SU-DHL-6 (cell line): ENCODE measurements around the gene NBEA.
"Not testable (repeated sequence)": the region's sequence is repeated elsewhere in the genome, so short reads cannot be mapped to it uniquely, and the experiment has no call there.

ENCODE experiments used
- H2AFZ ChIP-seq: fragments of 200-600 bp; sonication (generic); 2 replicates; pipeline ENCODE4 v1.6.1; 2014; ENCODE audit warnings: low read depth, mild to moderate bottlenecking, moderate library complexity, mixed read lengths, antibody characterized with exemption, low read length; ENCODE audit not compliant: severe bottlenecking
- H3F3A ChIP-seq: fragments of 200-600 bp; shearing (Covaris generic); 2 replicates; pipeline ENCODE4 v1.6.0; 2016; ENCODE audit warnings: antibody characterized with exemption, mild to moderate bottlenecking; ENCODE audit not compliant: insufficient read depth
- H3K27ac ChIP-seq: fragments of 200-600 bp; sonication (generic); 2 replicates; pipeline ENCODE4 v1.5.1; 2016; ENCODE audit warnings: low read depth, mild to moderate bottlenecking, low read length, moderate library complexity, mixed read lengths
- H3K27me3 ChIP-seq: fragments of 200-600 bp; sonication (generic), shearing (Covaris generic); 2 replicates; pipeline ENCODE4 v1.6.0; 2014; ENCODE audit warnings: mild to moderate bottlenecking, low read length
- H3K36me3 ChIP-seq: fragments of 200-600 bp; sonication (generic); 2 replicates; pipeline ENCODE4 v1.6.1; 2014; ENCODE audit warnings: mild to moderate bottlenecking, low read length, mixed read lengths
- H3K4me2 ChIP-seq: fragments of 300-600, 200-600 bp; shearing (Covaris generic), sonication (generic); 2 replicates; pipeline ENCODE4 v1.6.0; 2014; ENCODE audit warnings: low read length, low read depth, mild to moderate bottlenecking; ENCODE audit not compliant: poor library complexity, severe bottlenecking
- H3K4me3 ChIP-seq: fragments of 200-600 bp; sonication (generic); 2 replicates; pipeline ENCODE4 v1.5.1; 2014; ENCODE audit warnings: antibody characterized with exemption, low read length, mild to moderate bottlenecking, mixed read lengths; ENCODE audit not compliant: insufficient read depth, poor library complexity, severe bottlenecking
- H3K79me2 ChIP-seq: fragments of 200-600 bp; sonication (generic); 2 replicates; pipeline ENCODE4 v1.6.1; 2014; ENCODE audit warnings: mild to moderate bottlenecking, low read length, moderate library complexity; ENCODE audit not compliant: insufficient read depth
- H3K9ac ChIP-seq: fragments of 200-600 bp; sonication (generic); 2 replicates; pipeline ENCODE4 v1.7.0; 2014; ENCODE audit warnings: mild to moderate bottlenecking, low read length
- H3K9me2 ChIP-seq: fragments of 200-600 bp; sonication (generic); replicated peaks from 2 replicates; pipeline ENCODE4 v1.6.1; 2014; ENCODE audit warnings: low read length; ENCODE audit not compliant: insufficient read depth
- H3K9me3 ChIP-seq: fragments of 200-600 bp; sonication (generic); 2 replicates; pipeline ENCODE4 v1.6.1; 2014; ENCODE audit warnings: low read length, mixed read lengths; ENCODE audit not compliant: insufficient read depth
- H4K20me1 ChIP-seq: fragments of 200-600 bp; sonication (generic); 2 replicates; pipeline ENCODE4 v1.6.1; 2014; ENCODE audit warnings: low read depth, mild to moderate bottlenecking, antibody characterized with exemption, low read length, moderate library complexity, mixed read lengths
- CTCF ChIP-seq: fragments of 200-600 bp; sonication (generic); IDR thresholded peaks from one replicate; pipeline ENCODE4 v1.5.1; 2017; ENCODE audit warnings: antibody characterized with exemption, mild to moderate bottlenecking, low read length, moderate library complexity; ENCODE audit not compliant: insufficient read depth, poor library complexity, severe bottlenecking
- EZH2phosphoT487 ChIP-seq: fragments of 200-600 bp; sonication (generic), shearing (Covaris generic); conservative IDR thresholded peaks from 2 replicates; pipeline ENCODE4 v1.6.1; 2018; ENCODE audit warnings: mild to moderate bottlenecking, antibody characterized with exemption, low read length, moderate library complexity, mixed read lengths

Gene NBEA

GRCh38 chr13:34988330-34988791 lies 46.3 kb downstream of the NBEA start:
- Histone ChIP-seq H3K4me3 (no peak overlapping the region), H3K9me3 (peaks cover 25% of the 10 kb centered on the region; the same call in 1 of the 2 replicates)

GRCh38 chr13:34990399-34991214 lies 48.5 kb downstream of the NBEA start:
- no peak overlapping the region for H3K4me3 ChIP-seq
- peaks cover 25% of the 10 kb centered on the region; the same call in 1 of the 2 replicates for H3K9me3 ChIP-seq
- H3K9ac ChIP-seq = no peak overlapping the region
- no peaks in the 10 kb centered on the region for H3K36me3 ChIP-seq
- H4K20me1 ChIP-seq = no peaks in the 10 kb centered on the region
- no peaks in the 10 kb centered on the region for H3K27me3 ChIP-seq
- no peaks in the 10 kb centered on the region for H3F3A ChIP-seq
- H3K4me2 ChIP-seq = no peak overlapping the region
- no peak overlapping the region for H2AFZ ChIP-seq
- TF ChIP-seq CTCF (no peak), EZH2phosphoT487 (no peak)
- H3K9me2 ChIP-seq = no peaks in the 10 kb centered on the region
- H3K79me2 ChIP-seq = no peaks in the 10 kb centered on the region
- no peak overlapping the region for H3K27ac ChIP-seq

More at GRCh38 chr13:34988330-34988791, 46.3 kb downstream of the NBEA start:
- Histone ChIP-seq H3K27me3 (no peaks in the 10 kb centered on the region), H3F3A (no peaks in the 10 kb centered on the region), H3K9ac (no peak overlapping the region), H4K20me1 (no peaks in the 10 kb centered on the region), H2AFZ (no peak overlapping the region), H3K79me2 (no peaks in the 10 kb centered on the region), H3K36me3 (no peaks in the 10 kb centered on the region), H3K9me2 (no peaks in the 10 kb centered on the region), H3K27ac (no peak overlapping the region), H3K4me2 (no peak overlapping the region)
- TF ChIP-seq EZH2phosphoT487 = no peak
- TF ChIP-seq CTCF = no peak

GRCh38 chr13:34993470-34993869 lies 51.4 kb downstream of the NBEA start:
- Histone ChIP-seq H4K20me1 (no peaks in the 10 kb centered on the region), H3K27me3 (no peaks in the 10 kb centered on the region), H3K4me2 (no peak overlapping the region), H3F3A (no peaks in the 10 kb centered on the region), H3K9me3 (peaks cover 25% of the 10 kb centered on the region; the same call in 1 of the 2 replicates), H3K27ac (no peak overlapping the region), H3K4me3 (no peak overlapping the region), H3K36me3 (no peaks in the 10 kb centered on the region), H3K79me2 (no peaks in the 10 kb centered on the region), H3K9me2 (no peaks in the 10 kb centered on the region), H3K9ac (no peak overlapping the region), H2AFZ (no peak overlapping the region)
- TF ChIP-seq CTCF = no peak
- no peak for TF ChIP-seq EZH2phosphoT487

GRCh38 chr13:35003734-35004133 lies 61.7 kb downstream of the NBEA start:
- not testable (repeated sequence) for H2AFZ ChIP-seq, H3K27me3 ChIP-seq, H3K27ac ChIP-seq, H3K9ac ChIP-seq, H3K4me3 ChIP-seq, H3K4me2 ChIP-seq, H3K79me2 ChIP-seq, H3K9me2 ChIP-seq, H3K36me3 ChIP-seq, H3F3A ChIP-seq, H3K9me3 ChIP-seq, H4K20me1 ChIP-seq
